CD8-positive, alpha-beta memory T cell (primary cell): Measurements from ENCODE around the gene CD300LD. TPM values are rescaled to one million over a fixed set of nuclear protein-coding genes. Genes with fewer than 3 reads are reported as not detected.
A peak's percentile ranks its signal among the peaks of the same experiment; 100 is the strongest.
"Not testable (repeated sequence)": the region's sequence is repeated elsewhere in the genome, so short reads cannot be mapped to it uniquely, and the experiment has no call there.

Source experiments
- CTCF ChIA-PET: fragments of 350-600 bp; sonication (Branson Sonifier 250); formaldehyde crosslinking; loops from one replicate; lab custom pipeline; 2021; ENCODE audit warnings: antibody characterized with exemption; lab: Charles Lee
- POLR2A ChIA-PET: fragments of 350-600 bp; sonication (Branson Sonifier 250); formaldehyde crosslinking; loops from one replicate; lab custom pipeline; 2021; ENCODE audit warnings: antibody characterized with exemption; lab: Charles Lee
- DNase-seq, 5 donors: peaks; one replicate each; pipeline versions ENCODE4 v3.0.0 to v3.0.0-alpha.2; 2020 to 2022; ENCODE audit warnings: mixed read lengths in 1 of 5
- H3K27ac ChIP-seq: one replicate; pipeline ENCODE4 v1.7.0; 2013; ENCODE audit warnings: low read depth, mild to moderate bottlenecking, low read length, moderate library complexity
- H3K27me3 ChIP-seq: 2 replicates; pipeline ENCODE4 v1.7.0; 2013; ENCODE audit warnings: low read length, mild to moderate bottlenecking; ENCODE audit not compliant: insufficient read depth, poor library complexity, severe bottlenecking
- H3K36me3 ChIP-seq: 2 replicates; pipeline ENCODE4 v1.7.0; 2013; ENCODE audit warnings: mild to moderate bottlenecking, low read length, moderate library complexity; ENCODE audit not compliant: insufficient read depth
- H3K4me1 ChIP-seq: 2 replicates; pipeline ENCODE4 v1.7.0; 2013; ENCODE audit warnings: mild to moderate bottlenecking, low read length, moderate library complexity; ENCODE audit not compliant: insufficient read depth
- H3K4me3 ChIP-seq: 2 replicates; pipeline ENCODE4 v1.7.0; 2013; ENCODE audit warnings: mild to moderate bottlenecking, low read length
- H3K9me3 ChIP-seq: 2 replicates; pipeline ENCODE4 v1.7.0; 2013; ENCODE audit warnings: mild to moderate bottlenecking, low read length
- H3K27ac Mint-ChIP-seq, 8 donors: one replicate each; pipeline ENCODE4 v1.8.0; 2020 to 2021; ENCODE audit warnings: mixed read lengths in 8 of 8, mild to moderate bottlenecking in 6 of 8, inconsistent platforms in 3 of 8, moderate library complexity in 3 of 8
- H3K27me3 Mint-ChIP-seq, 2 donors: one replicate each; pipeline ENCODE4 v1.8.0; 2020 to 2021; ENCODE audit warnings: mixed read lengths in 2 of 2, mild to moderate bottlenecking in 1 of 2, moderate library complexity in 1 of 2
- H3K36me3 Mint-ChIP-seq, 3 donors: one replicate each; pipeline ENCODE4 v1.8.0; 2020 to 2021; ENCODE audit warnings: mixed read lengths in 3 of 3, inconsistent platforms in 1 of 3, mild to moderate bottlenecking in 1 of 3
- H3K4me1 Mint-ChIP-seq, 3 donors: one replicate each; pipeline ENCODE4 v1.8.0; 2020 to 2021; ENCODE audit warnings: mixed read lengths in 3 of 3, inconsistent platforms in 1 of 3, mild to moderate bottlenecking in 1 of 3
- H3K4me3 Mint-ChIP-seq, 7 donors: one replicate each; pipeline ENCODE4 v1.8.0; 2020 to 2021; ENCODE audit warnings: mixed read lengths in 7 of 7, mild to moderate bottlenecking in 6 of 7, moderate library complexity in 4 of 7, inconsistent platforms in 2 of 7
- H3K9me3 Mint-ChIP-seq, 5 donors: one replicate each; pipeline ENCODE4 v1.8.0; 2020 to 2022; ENCODE audit warnings: mixed read lengths in 5 of 5, mild to moderate bottlenecking in 3 of 5, moderate library complexity in 2 of 5, inconsistent platforms in 1 of 5
- polyA plus RNA-seq: library from polyadenylated mRNA; unstranded; fragments of 300-500 nt; fragmentation: Illumina TruSeq; gene quantifications from one replicate; pipeline ENCODE4 v1.2.3, GENCODE V29; 2021
- total RNA-seq, 2 experiments: library from RNA; stranded (reverse); gene quantifications; one replicate each; pipeline ENCODE4 v1.2.3, GENCODE V29; 2021

The CD300LD gene
- not detected for total RNA-seq
- not detected for polyA plus RNA-seq

DNA sequence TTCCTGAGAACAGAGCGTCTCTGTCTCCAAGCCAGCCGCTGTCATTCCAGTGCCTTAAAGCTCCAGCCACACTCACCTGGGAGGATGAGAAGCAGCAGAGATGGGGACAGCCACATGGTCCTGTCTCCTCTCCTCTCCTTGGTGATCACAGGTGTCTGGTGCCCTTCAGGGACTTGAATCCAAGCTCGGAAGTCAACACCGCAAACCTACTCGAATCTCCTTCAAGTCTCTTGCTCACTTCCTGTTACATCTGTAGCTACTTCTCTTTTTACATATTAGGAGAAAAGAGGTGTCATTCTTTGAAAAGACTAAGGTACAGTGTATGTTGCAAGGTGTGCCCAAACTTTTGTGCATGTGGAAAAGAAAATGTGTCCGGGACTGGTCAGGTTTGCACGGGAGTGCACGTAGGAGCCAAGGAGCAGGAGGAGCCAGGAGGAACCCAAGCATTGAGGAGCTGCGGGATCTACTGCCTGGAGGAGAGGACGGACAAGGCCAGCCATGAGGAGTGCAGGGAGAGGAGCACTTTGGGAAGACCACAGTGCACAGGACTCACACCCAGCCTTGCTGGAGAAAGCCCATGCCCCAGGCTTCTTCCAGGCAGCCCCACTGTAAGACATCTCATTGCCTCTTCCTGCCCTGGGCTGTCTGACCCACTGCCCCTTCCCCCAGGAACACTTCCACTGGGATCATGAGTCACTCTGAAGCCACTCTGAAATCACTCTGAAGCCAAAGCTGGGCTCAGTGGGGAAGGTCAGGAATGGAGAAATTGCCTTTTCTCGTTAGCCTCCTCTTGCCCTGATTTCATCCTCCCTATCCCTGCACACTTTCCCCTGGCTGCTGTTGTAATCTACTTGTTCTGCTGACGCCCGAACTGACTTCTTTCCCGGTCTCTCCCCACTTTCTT is at the start of gene CD300LD:
CD300LD (minus strand) TSS at position 197 of the 904 bp plus-strand sequence; CDS start at position 116, 81 bp downstream.
- Mint-ChIP-seq H3K9me3 (peaks cover 0 to 1% (median 0%) of the 10 kb centered on the region in 5 donors), H3K4me3 (no peak within 1 kb of the TSS), H3K27ac (peak within 1 kb of the TSS in 1 of 8 donors; percentile 4), H3K36me3 (no peaks in the 10 kb centered on the region), H3K27me3 (peaks cover 21 to 71% of the 10 kb centered on the region in 2 donors), H3K4me1 (peaks cover 0 to 4% (median 4%) of the 10 kb centered on the region in 3 donors)
- no peaks in the 10 kb centered on the region for H3K27me3 ChIP-seq
- POLR2A ChIA-PET, result no interaction called here
- no peaks in the 10 kb centered on the region for H3K9me3 ChIP-seq
- no peaks in the 10 kb centered on the region for H3K36me3 ChIP-seq
- H3K4me3 ChIP-seq, result no peak within 1 kb of the TSS
- no peak for DNase-seq
- CTCF ChIA-PET, result no interaction called here
- H3K4me1 ChIP-seq, result peaks cover 6% of the 10 kb centered on the region
- no peak within 1 kb of the TSS for H3K27ac ChIP-seq

DNA sequence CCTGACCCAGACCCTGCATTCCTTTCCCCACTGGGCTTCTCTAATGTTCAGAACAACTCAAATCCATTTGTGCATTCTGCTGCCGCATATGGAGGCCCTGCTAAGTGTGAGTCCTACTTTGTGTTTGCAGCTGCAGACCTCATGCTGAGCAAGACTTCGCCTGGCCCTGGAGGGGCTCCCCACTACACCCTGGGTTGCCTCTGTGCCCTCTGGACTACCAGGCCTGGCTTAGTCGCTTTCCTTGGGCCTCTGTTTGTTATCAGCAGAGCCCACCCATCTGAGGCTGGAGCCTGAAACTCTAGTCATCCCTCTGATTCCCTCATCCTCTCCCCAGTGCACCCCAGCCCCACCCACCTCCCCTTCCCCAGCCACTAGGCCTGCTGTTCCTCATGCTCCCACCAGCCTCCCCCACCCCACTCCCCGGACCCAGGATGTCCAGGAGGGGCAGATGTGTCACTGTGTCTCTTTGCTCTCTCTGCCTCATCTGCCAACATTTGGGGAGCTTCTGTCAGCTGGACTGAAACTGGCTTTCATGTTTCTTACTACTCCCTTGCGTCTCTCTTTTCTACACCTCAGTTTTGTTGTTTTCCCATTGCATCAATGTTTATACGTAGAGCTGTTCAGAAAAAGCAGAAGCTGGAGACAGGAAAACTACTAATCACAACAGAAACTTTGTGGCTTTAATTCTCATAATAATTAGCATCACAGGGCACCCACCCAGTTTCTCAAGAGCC is 49.3 kb upstream of the CD300LD start:
- peaks cover 0 to 2% (median 0%) of the 10 kb centered on the region in 3 donors for H3K36me3 Mint-ChIP-seq
- H3K27me3 Mint-ChIP-seq, result peaks cover 33 to 69% of the 10 kb centered on the region in 2 donors
- Histone ChIP-seq H3K27me3 (peaks cover 6% of the 10 kb centered on the region), H3K9me3 (no peaks in the 10 kb centered on the region), H3K36me3 (no peaks in the 10 kb centered on the region), H3K4me1 (peaks cover 10% of the 10 kb centered on the region), H3K27ac (no peak overlapping the region), H3K4me3 (no peak overlapping the region)
- POLR2A ChIA-PET, result no interaction called here
- H3K27ac Mint-ChIP-seq, result no peak overlapping the region
- CTCF ChIA-PET, result no interaction called here
- no peaks in the 10 kb centered on the region for H3K9me3 Mint-ChIP-seq
- peaks cover 7 to 12% (median 11%) of the 10 kb centered on the region in 3 donors for H3K4me1 Mint-ChIP-seq
- no peak overlapping the region for H3K4me3 Mint-ChIP-seq
- DNase-seq, result no peak

DNA sequence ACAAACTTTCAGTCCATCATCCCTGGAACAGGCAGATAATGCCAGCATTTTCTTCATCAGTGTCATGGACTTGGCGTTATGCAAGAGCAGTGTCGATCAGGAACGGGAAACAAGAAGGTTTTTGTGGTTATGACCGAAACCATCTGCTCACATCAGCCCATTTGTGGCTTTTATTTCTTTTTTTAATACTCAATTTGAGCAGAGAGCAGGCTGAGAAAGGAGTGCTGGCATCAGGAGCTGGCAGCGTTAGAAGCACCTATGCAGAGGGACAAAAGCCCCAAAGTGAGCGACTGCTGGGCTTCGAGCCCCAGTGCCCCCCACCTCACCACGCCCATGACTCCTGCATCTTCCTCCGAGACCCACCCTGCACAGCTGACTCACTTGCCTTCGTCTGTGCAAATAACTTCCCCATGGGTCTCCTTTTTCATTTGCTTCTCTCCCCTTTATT is 47.6 kb upstream of the CD300LD start:
- no peak for DNase-seq
- Mint-ChIP-seq H3K27me3 (peaks cover 28 to 68% of the 10 kb centered on the region in 2 donors), H3K4me1 (peaks cover 7 to 12% (median 11%) of the 10 kb centered on the region in 3 donors), H3K9me3 (no peaks in the 10 kb centered on the region), H3K36me3 (peaks cover 0 to 2% (median 0%) of the 10 kb centered on the region in 3 donors), H3K4me3 (peak overlapping the region in 1 of 7 donors; percentile 26), H3K27ac (peak overlapping the region in 1 of 8 donors; percentile 29)
- Histone ChIP-seq H3K27me3 (peaks cover 6% of the 10 kb centered on the region), H3K36me3 (no peaks in the 10 kb centered on the region), H3K4me1 (peaks cover 10% of the 10 kb centered on the region), H3K4me3 (no peak overlapping the region), H3K9me3 (no peaks in the 10 kb centered on the region), H3K27ac (no peak overlapping the region)
- ChIA-PET CTCF (no interaction called here), POLR2A (no interaction called here)

DNA sequence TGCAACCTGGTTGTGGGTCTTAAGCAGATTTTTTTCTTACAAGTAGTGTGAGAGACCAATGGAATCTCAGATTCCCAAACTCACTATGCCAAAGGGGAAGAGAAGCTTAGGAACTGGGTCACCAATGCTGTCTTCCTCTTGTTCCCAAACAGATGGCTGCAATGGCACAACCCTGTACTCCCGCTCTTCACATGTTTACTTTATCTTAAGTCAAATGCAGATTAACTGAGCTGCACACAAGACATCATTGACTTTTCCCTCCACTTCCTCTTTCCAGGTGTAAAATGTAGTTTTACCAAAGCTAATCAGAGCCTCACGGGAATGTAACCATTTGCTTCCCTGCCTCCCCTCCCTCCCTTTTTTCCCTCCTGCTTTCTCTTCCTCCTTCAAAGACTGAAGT is 45.8 kb upstream of the CD300LD start:
- Mint-ChIP-seq H3K4me3 (no peak overlapping the region), H3K4me1 (peaks cover 7 to 12% (median 11%) of the 10 kb centered on the region in 3 donors), H3K36me3 (peaks cover 0 to 2% (median 0%) of the 10 kb centered on the region in 3 donors), H3K27ac (no peak overlapping the region), H3K9me3 (no peaks in the 10 kb centered on the region), H3K27me3 (peaks cover 29 to 63% of the 10 kb centered on the region in 2 donors)
- H3K4me1 ChIP-seq, result peaks cover 10% of the 10 kb centered on the region
- DNase-seq, result no peak
- H3K27me3 ChIP-seq, result peaks cover 6% of the 10 kb centered on the region
- ChIA-PET POLR2A (no interaction called here), CTCF (no interaction called here)
- H3K9me3 ChIP-seq, result no peaks in the 10 kb centered on the region
- H3K27ac ChIP-seq, result no peak overlapping the region
- H3K36me3 ChIP-seq, result no peaks in the 10 kb centered on the region
- H3K4me3 ChIP-seq, result no peak overlapping the region

DNA sequence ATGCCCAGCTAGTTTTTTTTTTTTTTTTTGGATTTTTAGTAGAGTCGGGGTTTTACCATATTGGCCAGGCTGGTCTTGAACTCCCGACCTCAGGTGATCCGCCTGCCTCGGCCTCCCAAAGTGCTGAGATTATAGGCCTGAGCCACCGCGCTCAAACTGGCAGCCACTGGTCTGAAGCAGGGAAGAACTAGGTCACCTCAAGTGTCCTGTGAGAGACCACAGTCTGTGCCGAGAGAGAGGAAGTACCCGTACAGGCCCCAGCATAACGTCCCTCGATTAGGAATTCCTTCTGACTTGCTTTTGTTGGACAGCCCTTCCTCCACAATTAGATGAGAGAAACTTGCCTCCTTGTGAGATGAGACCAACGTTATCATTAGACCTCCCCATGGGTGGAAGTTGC is 45.2 kb upstream of the CD300LD start:
- no peak overlapping the region for H3K4me3 ChIP-seq
- no peak overlapping the region for H3K4me3 Mint-ChIP-seq
- peaks cover 7 to 12% (median 11%) of the 10 kb centered on the region in 3 donors for H3K4me1 Mint-ChIP-seq
- peaks cover 10% of the 10 kb centered on the region for H3K4me1 ChIP-seq
- CTCF ChIA-PET, result no interaction called here
- H3K9me3 Mint-ChIP-seq, result no peaks in the 10 kb centered on the region
- no peak overlapping the region for H3K27ac Mint-ChIP-seq
- H3K36me3 Mint-ChIP-seq, result peaks cover 0 to 2% (median 0%) of the 10 kb centered on the region in 3 donors
- DNase-seq, result no peak
- no peak overlapping the region for H3K27ac ChIP-seq
- H3K27me3 Mint-ChIP-seq, result peaks cover 25 to 64% of the 10 kb centered on the region in 2 donors
- H3K36me3 ChIP-seq, result no peaks in the 10 kb centered on the region
- peaks cover 6% of the 10 kb centered on the region for H3K27me3 ChIP-seq
- no peaks in the 10 kb centered on the region for H3K9me3 ChIP-seq
- POLR2A ChIA-PET, result no interaction called here

DNA sequence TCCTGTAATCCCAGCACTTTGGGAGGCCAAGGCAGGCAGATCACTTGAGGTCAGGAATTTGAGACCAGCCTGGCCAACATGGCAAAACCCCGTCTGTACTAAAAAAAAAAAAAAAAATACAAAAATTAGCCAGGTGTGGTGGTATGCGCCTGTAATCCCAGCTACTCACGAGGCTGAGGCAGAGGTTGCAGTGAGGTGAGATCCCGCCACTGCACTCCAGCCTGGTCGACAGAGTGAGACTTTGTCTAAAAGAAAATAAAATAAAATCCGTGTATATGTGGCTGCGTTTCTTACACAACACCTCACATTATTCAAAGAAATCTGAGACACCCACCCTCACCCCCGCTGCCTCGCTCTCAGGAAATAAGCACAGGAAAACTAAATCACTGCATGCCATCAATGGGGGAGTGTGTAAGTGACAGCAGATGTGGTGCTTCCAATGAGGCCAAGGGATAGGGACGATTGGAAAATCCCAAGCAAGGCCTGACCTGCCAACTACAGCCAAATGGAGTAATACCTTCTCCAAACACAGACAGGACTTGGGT is 44.5 kb upstream of the CD300LD start:
- Mint-ChIP-seq H3K4me1 (peaks cover 7 to 16% (median 11%) of the 10 kb centered on the region in 3 donors), H3K27me3 (peaks cover 28 to 64% of the 10 kb centered on the region in 2 donors)
- H3K4me3 Mint-ChIP-seq, CTCF ChIA-PET, H3K4me3 ChIP-seq, H3K9me3 ChIP-seq, H3K36me3 Mint-ChIP-seq, H3K9me3 Mint-ChIP-seq, POLR2A ChIA-PET, H3K36me3 ChIP-seq, DNase-seq, H3K27ac ChIP-seq, H3K27ac Mint-ChIP-seq, H3K27me3 ChIP-seq: not testable (repeated sequence)
- H3K4me1 ChIP-seq, result peaks cover 10% of the 10 kb centered on the region

DNA sequence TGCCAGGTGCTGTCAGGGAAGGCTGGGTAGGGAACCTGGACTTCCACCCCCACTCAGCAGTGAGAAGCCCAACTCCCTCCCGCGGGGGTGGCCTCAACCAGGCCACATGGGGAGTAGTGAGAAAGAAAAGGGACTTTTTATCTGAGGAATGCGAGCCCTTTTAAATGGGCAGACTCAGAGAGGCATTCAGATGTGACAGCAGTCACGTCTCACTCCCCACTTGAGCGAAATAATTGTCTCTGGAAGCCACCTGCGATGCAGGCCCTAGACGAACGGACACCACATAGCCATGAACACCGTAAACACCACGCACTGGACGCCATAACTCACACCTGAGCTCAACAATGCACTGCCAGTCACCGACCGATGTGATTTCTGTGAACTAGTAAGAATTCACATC is 43.3 kb upstream of the CD300LD start:
- peaks cover 10% of the 10 kb centered on the region for H3K4me1 ChIP-seq
- H3K27me3 Mint-ChIP-seq, result peaks cover 27 to 69% of the 10 kb centered on the region in 2 donors

More for the DNA sequence above, 43.3 kb upstream of the CD300LD start:
- H3K4me1 Mint-ChIP-seq, result peaks cover 7 to 16% (median 11%) of the 10 kb centered on the region in 3 donors
- Histone ChIP-seq H3K4me3 (no peak overlapping the region), H3K27me3 (peaks cover 6% of the 10 kb centered on the region), H3K27ac (no peak overlapping the region), H3K9me3 (no peaks in the 10 kb centered on the region), H3K36me3 (no peaks in the 10 kb centered on the region)
- H3K27ac Mint-ChIP-seq, result no peak overlapping the region
- no peak overlapping the region for H3K4me3 Mint-ChIP-seq
- no peaks in the 10 kb centered on the region for H3K9me3 Mint-ChIP-seq
- no peak for DNase-seq
- ChIA-PET POLR2A (no interaction called here), CTCF (no interaction called here)
- H3K36me3 Mint-ChIP-seq, result no peaks in the 10 kb centered on the region
